Keratinocyte (primary cell): ENCODE data around the gene TRDN. TPM values are rescaled to one million over a fixed set of nuclear protein-coding genes. Genes with fewer than 3 reads are reported as not detected.

Experiments used
- DNase-seq: peaks from one replicate; pipeline ENCODE4 v3.0.0-alpha.2; 2011; ENCODE audit warnings: low read depth, missing footprints, low spot score
- FAIRE-seq: peaks from 2 replicates; lab custom pipeline; 2011; peaks lifted over from hg19 to GRCh38; lab: Jason Lieb, UNC
- H2AFZ ChIP-seq: 2 replicates; pipeline ENCODE4 v1.6.0; 2012; ENCODE audit warnings: low read length, control low read depth, inconsistent platforms; ENCODE audit not compliant: control insufficient read depth
- H3K27ac ChIP-seq: 2 replicates; pipeline ENCODE4 v1.5.1; 2011; ENCODE audit warnings: low read length; ENCODE audit not compliant: control insufficient read depth, insufficient read depth
- H3K27me3 ChIP-seq: 3 replicates; pipeline ENCODE4 v1.6.0; 2011; ENCODE audit warnings: low read length; ENCODE audit not compliant: control insufficient read depth, insufficient read depth; ENCODE audit errors: extremely low read depth
- H3K36me3 ChIP-seq, 2 experiments: 2 replicates in 1 of 2; 3 replicates in 1 of 2; pipeline ENCODE4 v1.5.1; 2011; ENCODE audit warnings: low read length in 2 of 2, mild to moderate bottlenecking in 1 of 2; ENCODE audit not compliant: control insufficient read depth in 2 of 2, insufficient read depth in 2 of 2; ENCODE audit errors: extremely low read depth in 1 of 2
- H3K4me1 ChIP-seq: 3 replicates; pipeline ENCODE4 v1.5.1; 2011; ENCODE audit warnings: low read length; ENCODE audit not compliant: control insufficient read depth, insufficient read depth; ENCODE audit errors: extremely low read depth
- H3K4me2 ChIP-seq: 3 replicates; pipeline ENCODE4 v1.6.0; 2011; ENCODE audit warnings: low read depth, low read length; ENCODE audit not compliant: control insufficient read depth, insufficient read depth; ENCODE audit errors: extremely low read depth
- H3K4me3 ChIP-seq, 3 experiments: fragments of 200-600 bp in 1 of 3; sonication (generic) in 1 of 3; 2 replicates in 2 of 3; 3 replicates in 1 of 3; pipeline ENCODE4 v1.5.1; 2011 to 2016; ENCODE audit warnings: low read length in 3 of 3, mild to moderate bottlenecking in 3 of 3, control low read depth in 2 of 3, inconsistent platforms in 1 of 3, low read depth in 1 of 3, mixed read lengths in 1 of 3, mixed run types in 1 of 3, moderate library complexity in 1 of 3; ENCODE audit not compliant: control insufficient read depth in 2 of 3, insufficient read depth in 2 of 3; ENCODE audit errors: extremely low read depth in 1 of 3
- H3K79me2 ChIP-seq: 2 replicates; pipeline ENCODE4 v1.6.0; 2012; ENCODE audit warnings: low read length; ENCODE audit not compliant: control insufficient read depth, insufficient read depth
- H3K9ac ChIP-seq: 3 replicates; pipeline ENCODE4 v1.6.0; 2011; ENCODE audit warnings: low read length; ENCODE audit not compliant: control insufficient read depth, insufficient read depth; ENCODE audit errors: extremely low read depth
- H3K9me1 ChIP-seq: 3 replicates; pipeline ENCODE4 v1.6.0; 2011; ENCODE audit warnings: low read length; ENCODE audit not compliant: control insufficient read depth, insufficient read depth; ENCODE audit errors: extremely low read depth
- H3K9me3 ChIP-seq: 2 replicates; pipeline ENCODE4 v1.5.1; 2012; ENCODE audit warnings: low read depth, low read length; ENCODE audit not compliant: control insufficient read depth
- H4K20me1 ChIP-seq: 3 replicates; pipeline ENCODE4 v1.6.0; 2011; ENCODE audit warnings: low read length; ENCODE audit not compliant: control insufficient read depth, insufficient read depth; ENCODE audit errors: extremely low read depth
- EZH2 ChIP-seq: IDR thresholded peaks from one replicate; pipeline ENCODE4 v1.6.1; 2012; ENCODE audit warnings: inconsistent platforms, mild to moderate bottlenecking, low read length, moderate library complexity
- dilution Hi-C: fragments of 300-500 bp; cut with MboI; formaldehyde crosslinking; loops from one replicate; pipeline ENCODE4 v1.7.0; 2020; ENCODE audit warnings: low sequenced_read_pairs; ENCODE audit not compliant: extremely low pct_ligation_motif_present
- polyA plus RNA-seq, 5 experiments: library from polyadenylated mRNA; depleted of rRNA in 3 of 5; stranded (reverse) in 3 of 5; stranded (forward) in 1 of 5; unstranded in 1 of 5; fragments of >200 nt; gene quantifications; 1 replicate in 1 of 5; 2 replicates in 3 of 5; 3 replicates in 1 of 5; pipeline versions ENCODE4 v1.2.1 to v1.2.3, GENCODE V29; 2011 to 2012; ENCODE audit warnings: missing spikeins in 2 of 5, low read depth in 1 of 5, low replicate concordance in 1 of 5
- TF ChIP-seq, protein P1 (sequence below), 3 experiments: IDR thresholded peaks in 1 of 3; conservative IDR thresholded peaks in 1 of 3; optimal IDR thresholded peaks in 1 of 3; 2 replicates in 2 of 3; 3 replicates in 1 of 3; pipeline versions ENCODE3 to v1.5.1; 2011; ENCODE audit warnings: low read length in 3 of 3, mild to moderate bottlenecking in 3 of 3, moderate library complexity in 2 of 3, control low read depth in 1 of 3, inconsistent platforms in 1 of 3; ENCODE audit not compliant: insufficient read depth in 2 of 3; ENCODE audit errors: extremely low read depth in 1 of 3

The TRDN gene
- polyA plus RNA-seq, 1 donor (not counting 4 experiments of a cell fraction or from before 2014, with no cell fraction given): not detected

- no peaks in the 10 kb centered on the region for H3K4me1 ChIP-seq
- H3K9ac ChIP-seq: no peak overlapping the region
- H3K9me3 ChIP-seq: no peaks in the 10 kb centered on the region
- dilution Hi-C loops: no loop called here
- no peaks in the 10 kb centered on the region for H4K20me1 ChIP-seq
- H3K4me3 ChIP-seq: no peak overlapping the region
- no peak overlapping the region for H2AFZ ChIP-seq
- no peaks in the 10 kb centered on the region for H3K27me3 ChIP-seq
- no peaks in the 10 kb centered on the region for H3K9me1 ChIP-seq
- no peak for DNase-seq
- no peak for FAIRE-seq
- no peak overlapping the region for H3K27ac ChIP-seq
- H3K36me3 ChIP-seq: no peaks in the 10 kb centered on the region
- TF ChIP-seq, protein P1, sequence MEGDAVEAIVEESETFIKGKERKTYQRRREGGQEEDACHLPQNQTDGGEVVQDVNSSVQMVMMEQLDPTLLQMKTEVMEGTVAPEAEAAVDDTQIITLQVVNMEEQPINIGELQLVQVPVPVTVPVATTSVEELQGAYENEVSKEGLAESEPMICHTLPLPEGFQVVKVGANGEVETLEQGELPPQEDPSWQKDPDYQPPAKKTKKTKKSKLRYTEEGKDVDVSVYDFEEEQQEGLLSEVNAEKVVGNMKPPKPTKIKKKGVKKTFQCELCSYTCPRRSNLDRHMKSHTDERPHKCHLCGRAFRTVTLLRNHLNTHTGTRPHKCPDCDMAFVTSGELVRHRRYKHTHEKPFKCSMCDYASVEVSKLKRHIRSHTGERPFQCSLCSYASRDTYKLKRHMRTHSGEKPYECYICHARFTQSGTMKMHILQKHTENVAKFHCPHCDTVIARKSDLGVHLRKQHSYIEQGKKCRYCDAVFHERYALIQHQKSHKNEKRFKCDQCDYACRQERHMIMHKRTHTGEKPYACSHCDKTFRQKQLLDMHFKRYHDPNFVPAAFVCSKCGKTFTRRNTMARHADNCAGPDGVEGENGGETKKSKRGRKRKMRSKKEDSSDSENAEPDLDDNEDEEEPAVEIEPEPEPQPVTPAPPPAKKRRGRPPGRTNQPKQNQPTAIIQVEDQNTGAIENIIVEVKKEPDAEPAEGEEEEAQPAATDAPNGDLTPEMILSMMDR (optimal IDR thresholded peaks at IDR 0.05 in 1 of 3, IDR thresholded peaks at IDR 0.05 in 1 of 3, conservative IDR thresholded peaks at IDR 0.05 in 1 of 3; ENCODE audit: extremely low read depth in 1 of 3, insufficient read depth in 2 of 3, low read length in 3 of 3): no peak
- TF ChIP-seq EZH2: no peak
- no peaks in the 10 kb centered on the region for H3K79me2 ChIP-seq
- no peak overlapping the region for H3K4me2 ChIP-seq
Observed at GRCh38 chr6:123589317-123589716, 47.4 kb downstream of the TRDN start.

DNA sequence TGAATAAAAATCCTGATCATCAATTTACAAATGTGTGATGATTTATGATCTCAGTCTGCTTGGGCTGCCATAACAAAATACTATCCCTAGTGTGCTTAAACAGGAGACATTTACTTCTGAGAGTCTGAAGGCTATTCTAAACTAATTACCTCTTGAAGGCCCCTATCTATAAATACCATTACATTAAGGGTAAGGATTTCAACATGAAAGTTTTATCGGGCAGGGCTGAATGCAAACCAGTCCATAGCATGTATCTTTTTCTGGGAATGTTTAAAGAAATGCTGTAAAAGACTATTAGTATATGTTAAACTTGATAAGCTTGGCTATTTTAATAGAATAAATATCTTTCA is 48.2 kb downstream of the TRDN start:
- Histone ChIP-seq H3K79me2 (no peaks in the 10 kb centered on the region), H3K27me3 (no peaks in the 10 kb centered on the region), H3K9me1 (no peaks in the 10 kb centered on the region), H3K9ac (no peak overlapping the region), H2AFZ (no peak overlapping the region), H3K27ac (no peak overlapping the region), H3K36me3 (no peaks in the 10 kb centered on the region), H3K4me2 (no peak overlapping the region), H4K20me1 (no peaks in the 10 kb centered on the region), H3K9me3 (no peaks in the 10 kb centered on the region), H3K4me3 (no peak overlapping the region), H3K4me1 (no peaks in the 10 kb centered on the region)
- no peak for FAIRE-seq
- TF ChIP-seq, protein P1 (optimal IDR thresholded peaks at IDR 0.05 in 1 of 3, IDR thresholded peaks at IDR 0.05 in 1 of 3, conservative IDR thresholded peaks at IDR 0.05 in 1 of 3; ENCODE audit: extremely low read depth in 1 of 3, insufficient read depth in 2 of 3, low read length in 3 of 3): no peak
- TF ChIP-seq EZH2: no peak
- DNase-seq: no peak
- dilution Hi-C loops: no loop called here
